ENCODE measurements around the gene CCDC192. TPM values are rescaled to one million over a fixed set of nuclear protein-coding genes. Genes with fewer than 3 reads are reported as not detected.

CCDC192 gene
- total RNA-seq, 1 donor: not detected

GRCh38 chr5:127930311-127930710 lies 227.1 kb downstream of the CCDC192 start:
- Histone ChIP-seq H3K9me3 (ENCODE audit: low read depth, low read length) (no peaks in the 10 kb centered on the region), H3K4me3 (ENCODE audit: low read length) (no peak overlapping the region), H3K4me1 (ENCODE audit: insufficient read depth, low read length) (no peaks in the 10 kb centered on the region), H3K27me3 (ENCODE audit: insufficient read depth, low read length) (no peaks in the 10 kb centered on the region)

DNA sequence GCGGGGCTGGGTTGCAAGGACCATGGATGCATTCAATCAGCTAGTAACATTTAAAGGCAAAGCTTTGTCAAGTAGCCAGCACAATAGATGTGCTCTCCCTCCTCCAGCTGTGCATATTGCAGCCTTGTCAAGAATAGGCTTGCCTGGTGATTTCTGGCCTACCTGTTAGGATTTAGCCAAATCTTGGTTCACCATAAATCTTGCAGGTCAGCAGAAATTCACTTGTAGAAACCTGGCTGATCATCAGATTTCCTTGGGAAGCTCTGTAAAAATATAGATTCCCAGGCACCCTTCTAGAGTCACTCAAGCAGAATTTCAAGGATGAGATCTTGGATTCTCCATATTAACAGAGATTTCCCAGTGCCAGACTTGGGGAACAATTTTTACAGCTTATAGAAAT lies 228.2 kb downstream of the CCDC192 start:
- no peaks in the 10 kb centered on the region for H3K9me3 ChIP-seq (ENCODE audit: low read depth, low read length)
- H3K4me3 ChIP-seq (ENCODE audit: low read length): no peak overlapping the region
- no peaks in the 10 kb centered on the region for H3K27me3 ChIP-seq (ENCODE audit: insufficient read depth, low read length)
- no peaks in the 10 kb centered on the region for H3K4me1 ChIP-seq (ENCODE audit: insufficient read depth, low read length)

- H3K4me1 ChIP-seq (ENCODE audit: insufficient read depth, low read length): no peaks in the 10 kb centered on the region
- H3K27me3 ChIP-seq (ENCODE audit: insufficient read depth, low read length): no peaks in the 10 kb centered on the region
- H3K4me3 ChIP-seq (ENCODE audit: low read length): no peak overlapping the region
- H3K9me3 ChIP-seq (ENCODE audit: low read depth, low read length): no peaks in the 10 kb centered on the region
Measured at GRCh38 chr5:127933348-127933747, 230.2 kb downstream of the CCDC192 start.

DNA sequence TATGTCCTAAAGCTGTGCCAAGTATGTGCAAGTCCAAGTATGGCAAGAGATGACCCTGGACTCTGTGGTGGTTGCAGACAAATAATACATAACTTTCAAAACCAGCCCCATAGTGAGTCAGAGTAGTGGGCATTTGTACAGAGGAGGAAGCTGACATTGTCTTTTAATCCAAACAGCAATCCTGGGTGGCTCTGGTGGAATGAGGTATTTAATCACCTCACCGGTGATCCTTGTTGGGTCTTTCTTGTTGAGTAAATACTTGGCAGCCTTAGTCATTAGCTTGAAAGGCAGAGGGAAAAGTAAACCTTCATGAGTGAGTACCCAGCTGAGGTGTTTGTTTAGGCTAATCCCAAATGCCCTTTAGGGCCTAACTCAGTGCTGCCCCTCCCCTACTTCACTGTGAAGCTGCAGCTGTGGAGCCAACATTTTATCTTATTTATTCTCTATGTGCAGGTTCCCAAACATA lies 231.6 kb downstream of the CCDC192 start:
- no peaks in the 10 kb centered on the region for H3K9me3 ChIP-seq (ENCODE audit: low read depth, low read length)
- no peaks in the 10 kb centered on the region for H3K27me3 ChIP-seq (ENCODE audit: insufficient read depth, low read length)
- no peaks in the 10 kb centered on the region for H3K4me1 ChIP-seq (ENCODE audit: insufficient read depth, low read length)
- H3K4me3 ChIP-seq (ENCODE audit: low read length): no peak overlapping the region

DNA sequence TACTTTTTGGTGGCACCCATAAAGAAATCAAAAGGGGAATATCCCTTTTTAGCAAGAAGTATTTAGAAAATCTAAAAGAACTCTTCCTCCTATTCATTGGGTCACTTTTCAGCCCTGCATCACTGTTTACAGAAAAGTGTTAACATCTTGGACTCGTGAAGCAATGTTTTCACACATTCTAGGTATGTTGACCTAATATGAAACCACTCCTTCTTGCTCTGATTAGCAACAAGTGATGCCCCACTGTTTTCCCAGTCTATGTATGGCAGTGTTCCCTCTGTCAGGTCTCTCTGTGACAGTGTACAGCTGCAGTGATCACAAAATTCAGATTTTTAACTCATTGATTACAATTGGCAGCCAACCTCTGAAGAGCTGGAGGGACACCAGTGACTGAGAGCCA lies 232.2 kb downstream of the CCDC192 start:
- Histone ChIP-seq H3K4me3 (ENCODE audit: low read length) (no peak overlapping the region), H3K9me3 (ENCODE audit: low read depth, low read length) (no peaks in the 10 kb centered on the region), H3K27me3 (ENCODE audit: insufficient read depth, low read length) (no peaks in the 10 kb centered on the region), H3K4me1 (ENCODE audit: insufficient read depth, low read length) (no peaks in the 10 kb centered on the region)

DNA sequence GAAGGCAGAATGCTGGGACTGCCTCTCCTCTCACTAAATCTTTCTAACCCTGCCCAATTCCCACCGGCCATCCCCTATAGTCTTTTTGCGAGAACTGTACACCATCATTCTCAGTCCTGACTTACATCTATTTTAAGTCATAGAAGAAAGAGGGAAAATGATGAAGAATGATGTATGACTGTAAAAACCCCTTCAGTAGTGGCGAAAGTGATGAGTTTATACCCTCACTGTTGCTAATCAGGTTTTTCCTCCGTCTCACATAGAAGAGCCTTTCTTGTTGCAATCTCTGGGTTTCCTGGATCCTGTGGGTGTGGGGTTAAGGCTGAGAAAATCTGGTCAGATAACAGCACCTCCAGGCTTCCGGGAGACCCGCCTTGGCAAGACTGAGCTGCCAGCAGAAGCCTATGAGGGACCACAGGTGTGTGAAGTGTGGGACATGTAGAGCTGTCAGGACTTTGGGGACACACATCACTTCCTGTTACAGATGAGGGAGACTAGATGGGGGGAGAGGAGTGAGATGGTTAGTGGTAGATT lies 233.3 kb downstream of the CCDC192 start:
- Histone ChIP-seq H3K4me3 (ENCODE audit: low read length) (no peak overlapping the region), H3K4me1 (ENCODE audit: insufficient read depth, low read length) (no peaks in the 10 kb centered on the region), H3K9me3 (ENCODE audit: low read depth, low read length) (no peaks in the 10 kb centered on the region), H3K27me3 (ENCODE audit: insufficient read depth, low read length) (no peaks in the 10 kb centered on the region)

GRCh38 chr5:127938746-127939145 lies 235.6 kb downstream of the CCDC192 start:
- Histone ChIP-seq H3K4me3 (ENCODE audit: low read length) (no peak overlapping the region), H3K4me1 (ENCODE audit: insufficient read depth, low read length) (no peaks in the 10 kb centered on the region), H3K27me3 (ENCODE audit: insufficient read depth, low read length) (no peaks in the 10 kb centered on the region), H3K9me3 (ENCODE audit: low read depth, low read length) (no peaks in the 10 kb centered on the region)

DNA sequence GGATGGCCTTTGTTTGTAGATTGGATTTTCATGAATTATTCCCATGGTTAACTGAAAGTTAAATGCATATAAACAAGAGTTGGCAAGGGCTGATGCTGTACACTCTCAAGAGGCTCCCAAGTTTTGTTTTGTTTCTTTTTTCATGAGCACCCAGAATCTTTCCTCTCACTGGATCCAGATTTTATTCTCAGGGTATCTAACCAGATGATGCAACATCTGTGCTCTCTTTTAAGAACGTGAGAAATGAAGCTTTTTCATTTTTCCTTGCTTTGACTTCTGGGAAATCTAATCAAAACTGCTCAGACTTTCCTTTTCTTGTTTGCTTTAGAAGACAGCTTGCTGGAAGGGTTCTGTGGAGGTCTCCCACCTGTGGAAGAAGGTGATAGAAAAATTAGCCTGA lies 237.7 kb downstream of the CCDC192 start:
- no peak overlapping the region for H3K4me3 ChIP-seq (ENCODE audit: low read length)
- H3K9me3 ChIP-seq (ENCODE audit: low read depth, low read length): no peaks in the 10 kb centered on the region
- H3K4me1 ChIP-seq (ENCODE audit: insufficient read depth, low read length): no peaks in the 10 kb centered on the region
- H3K27me3 ChIP-seq (ENCODE audit: insufficient read depth, low read length): no peaks in the 10 kb centered on the region

- H3K9me3 ChIP-seq (ENCODE audit: low read depth, low read length): no peaks in the 10 kb centered on the region
- H3K4me3 ChIP-seq (ENCODE audit: low read length): no peak overlapping the region
- no peaks in the 10 kb centered on the region for H3K4me1 ChIP-seq (ENCODE audit: insufficient read depth, low read length)
- no peaks in the 10 kb centered on the region for H3K27me3 ChIP-seq (ENCODE audit: insufficient read depth, low read length)
Measured at GRCh38 chr5:127941646-127942045, 238.5 kb downstream of the CCDC192 start.

- Histone ChIP-seq H3K27me3 (ENCODE audit: insufficient read depth, low read length) (no peaks in the 10 kb centered on the region), H3K4me1 (ENCODE audit: insufficient read depth, low read length) (no peaks in the 10 kb centered on the region)
Measured at GRCh38 chr5:127942246-127943060, 239.3 kb downstream of the CCDC192 start.

GRCh38 chr5:127943061-127943371 lies 239.8 kb downstream of the CCDC192 start:
- no peaks in the 10 kb centered on the region for H3K9me3 ChIP-seq (ENCODE audit: low read depth, low read length)
- H3K4me3 ChIP-seq (ENCODE audit: low read length): no peak overlapping the region
- H3K27me3 ChIP-seq (ENCODE audit: insufficient read depth, low read length): no peaks in the 10 kb centered on the region
- H3K4me1 ChIP-seq (ENCODE audit: insufficient read depth, low read length): no peaks in the 10 kb centered on the region

More at GRCh38 chr5:127942246-127943060, 239.3 kb downstream of the CCDC192 start:
- H3K4me3 ChIP-seq (ENCODE audit: low read length): no peak overlapping the region
- no peaks in the 10 kb centered on the region for H3K9me3 ChIP-seq (ENCODE audit: low read depth, low read length)

DNA sequence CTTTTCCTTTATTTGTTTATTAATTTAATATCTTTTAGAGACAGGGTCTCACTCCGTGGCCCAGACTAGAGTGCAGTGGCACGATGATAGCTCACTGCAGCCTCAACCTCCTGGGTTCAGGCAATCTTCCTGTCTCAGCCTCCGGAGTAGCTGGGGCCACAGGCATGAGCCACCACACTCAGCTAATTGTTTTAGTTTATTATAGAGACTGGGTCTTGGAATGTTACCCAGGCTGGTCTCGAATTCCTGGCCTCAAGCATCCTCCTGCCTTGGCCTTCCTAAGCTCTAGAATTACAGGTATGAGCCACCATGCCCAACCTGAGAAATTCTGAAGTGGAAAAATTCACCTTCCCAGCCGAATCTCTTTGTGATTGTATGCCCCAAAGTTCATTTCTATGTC lies 240.9 kb downstream of the CCDC192 start:
- Histone ChIP-seq H3K9me3 (ENCODE audit: low read depth, low read length) (no peaks in the 10 kb centered on the region), H3K4me3 (ENCODE audit: low read length) (no peak overlapping the region), H3K4me1 (ENCODE audit: insufficient read depth, low read length) (no peaks in the 10 kb centered on the region), H3K27me3 (ENCODE audit: insufficient read depth, low read length) (no peaks in the 10 kb centered on the region)

GRCh38 chr5:127947941-127948340 lies 244.8 kb downstream of the CCDC192 start:
- Histone ChIP-seq H3K9me3 (ENCODE audit: low read depth, low read length) (no peaks in the 10 kb centered on the region), H3K27me3 (ENCODE audit: insufficient read depth, low read length) (no peaks in the 10 kb centered on the region), H3K4me3 (ENCODE audit: low read length) (no peak overlapping the region), H3K4me1 (ENCODE audit: insufficient read depth, low read length) (no peaks in the 10 kb centered on the region)

DNA sequence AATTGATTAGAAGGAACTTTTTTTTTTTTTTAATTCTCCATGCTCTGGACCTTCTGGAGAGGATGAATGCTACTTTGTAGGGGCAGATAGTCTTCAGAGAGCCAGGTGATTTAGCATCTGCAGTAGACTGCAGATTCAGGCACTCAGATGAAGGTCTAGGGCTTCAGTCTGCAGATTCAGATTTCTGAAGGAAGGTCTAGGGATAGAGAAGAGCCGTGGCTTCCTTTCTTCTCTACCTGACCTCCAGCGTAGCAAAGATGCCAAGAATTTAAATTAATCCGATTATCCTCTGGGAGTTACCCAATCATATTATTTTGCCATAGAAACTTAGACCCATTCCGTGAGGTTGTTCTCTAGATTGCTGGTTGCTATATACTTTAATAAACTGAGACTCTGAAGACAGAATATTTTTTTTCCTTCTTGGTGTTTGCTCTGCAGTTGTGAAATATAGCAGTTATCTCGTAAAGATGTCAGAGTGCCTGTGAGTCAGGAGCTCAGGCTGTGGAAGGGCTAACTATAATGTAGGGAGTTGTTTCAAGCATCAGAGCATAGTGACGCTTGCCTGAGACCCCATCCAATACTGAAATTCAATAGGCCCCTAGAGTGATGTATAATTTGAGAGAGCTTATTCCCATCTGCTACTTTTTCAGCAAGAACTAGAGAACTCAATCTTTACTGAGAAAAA lies 247.7 kb downstream of the CCDC192 start:
- no peaks in the 10 kb centered on the region for H3K4me1 ChIP-seq (ENCODE audit: insufficient read depth, low read length)
- H3K9me3 ChIP-seq (ENCODE audit: low read depth, low read length): no peaks in the 10 kb centered on the region
- H3K27me3 ChIP-seq (ENCODE audit: insufficient read depth, low read length): no peaks in the 10 kb centered on the region
- H3K4me3 ChIP-seq (ENCODE audit: low read length): no peak overlapping the region

- Histone ChIP-seq H3K4me1 (ENCODE audit: insufficient read depth, low read length) (no peaks in the 10 kb centered on the region), H3K27me3 (ENCODE audit: insufficient read depth, low read length) (no peaks in the 10 kb centered on the region), H3K9me3 (ENCODE audit: low read depth, low read length) (no peaks in the 10 kb centered on the region), H3K4me3 (ENCODE audit: low read length) (no peak overlapping the region)
Measured at GRCh38 chr5:127951791-127952190, 248.6 kb downstream of the CCDC192 start.

Data from mononuclear cell (primary cell).